ENCODE data around the gene SLC25A25.

DNA sequence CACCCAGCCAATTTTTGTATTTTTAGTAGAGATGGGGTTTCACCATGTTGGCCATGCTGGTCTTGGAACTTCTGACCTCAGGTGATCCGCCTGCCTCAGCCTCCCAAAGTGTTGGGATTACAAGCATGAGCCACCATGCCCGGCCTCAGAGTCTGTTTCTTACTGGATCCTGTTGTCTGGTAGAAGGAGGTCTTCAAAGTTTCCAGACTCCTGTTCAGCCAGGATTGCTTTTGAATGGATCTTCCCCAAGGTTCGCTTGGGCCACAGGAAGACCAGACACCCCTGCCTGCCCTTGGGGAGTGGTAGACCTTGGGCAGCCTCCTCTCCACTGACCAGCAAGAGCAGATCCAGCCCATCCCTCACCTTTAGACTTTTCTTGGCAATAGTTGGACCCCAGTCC lies 73.6 kb downstream of the SLC25A25 start:
- TF ChIP-seq, protein P1, sequence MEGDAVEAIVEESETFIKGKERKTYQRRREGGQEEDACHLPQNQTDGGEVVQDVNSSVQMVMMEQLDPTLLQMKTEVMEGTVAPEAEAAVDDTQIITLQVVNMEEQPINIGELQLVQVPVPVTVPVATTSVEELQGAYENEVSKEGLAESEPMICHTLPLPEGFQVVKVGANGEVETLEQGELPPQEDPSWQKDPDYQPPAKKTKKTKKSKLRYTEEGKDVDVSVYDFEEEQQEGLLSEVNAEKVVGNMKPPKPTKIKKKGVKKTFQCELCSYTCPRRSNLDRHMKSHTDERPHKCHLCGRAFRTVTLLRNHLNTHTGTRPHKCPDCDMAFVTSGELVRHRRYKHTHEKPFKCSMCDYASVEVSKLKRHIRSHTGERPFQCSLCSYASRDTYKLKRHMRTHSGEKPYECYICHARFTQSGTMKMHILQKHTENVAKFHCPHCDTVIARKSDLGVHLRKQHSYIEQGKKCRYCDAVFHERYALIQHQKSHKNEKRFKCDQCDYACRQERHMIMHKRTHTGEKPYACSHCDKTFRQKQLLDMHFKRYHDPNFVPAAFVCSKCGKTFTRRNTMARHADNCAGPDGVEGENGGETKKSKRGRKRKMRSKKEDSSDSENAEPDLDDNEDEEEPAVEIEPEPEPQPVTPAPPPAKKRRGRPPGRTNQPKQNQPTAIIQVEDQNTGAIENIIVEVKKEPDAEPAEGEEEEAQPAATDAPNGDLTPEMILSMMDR (conservative IDR thresholded peaks at IDR 0.05; ENCODE audit: low read length), result no peak
- TF ChIP-seq EZH2phosphoT487 (IDR thresholded peaks at IDR 0.05; ENCODE audit: borderline replicate concordance), result no peak

Measured in Loucy (cell line).